Naive thymus-derived CD4-positive, alpha-beta T cell (primary cell): ENCODE data around the gene MRPL42. TPM values are rescaled to one million over a fixed set of nuclear protein-coding genes. Genes with fewer than 3 reads are reported as not detected.

ENCODE experiments used
- ATAC-seq: fragments of 150-1000 bp; cut with Tn5 transposase; 2 replicates; pipeline ENCODE4 v1.10.0; 2021; ENCODE audit warnings: mild to moderate bottlenecking, moderate library complexity
- CTCF ChIA-PET: fragments of 350-600 bp; sonication (Branson Sonifier 250); formaldehyde crosslinking; loops from one replicate; lab custom pipeline; 2021; ENCODE audit warnings: antibody characterized with exemption; lab: Charles Lee
- POLR2A ChIA-PET: fragments of 350-600 bp; sonication (Branson Sonifier 250); formaldehyde crosslinking; loops from one replicate; lab custom pipeline; 2021; ENCODE audit warnings: antibody characterized with exemption, inconsistent platforms; lab: Charles Lee
- DNase-seq, 9 donors: peaks; one replicate each; pipeline versions ENCODE4 v3.0.0 to v3.0.0-alpha.2; 2020 to 2022; ENCODE audit warnings: mixed read lengths in 1 of 9
- H3K27ac ChIP-seq: one replicate; pipeline ENCODE4 v1.7.0; 2013; ENCODE audit warnings: mild to moderate bottlenecking, low read depth, low read length, moderate library complexity
- H3K27me3 ChIP-seq, 2 donors: one replicate each; pipeline ENCODE4 v1.7.0; 2013; ENCODE audit warnings: low read length in 2 of 2, mild to moderate bottlenecking in 2 of 2, moderate library complexity in 2 of 2; ENCODE audit not compliant: control insufficient read depth in 2 of 2, insufficient read depth in 2 of 2
- H3K36me3 ChIP-seq, 3 experiments: 1 replicate in 2 of 3; 2 replicates in 1 of 3; pipeline ENCODE4 v1.7.0; 2013; ENCODE audit warnings: low read length in 3 of 3, mild to moderate bottlenecking in 3 of 3, moderate library complexity in 1 of 3; ENCODE audit not compliant: insufficient read depth in 3 of 3, control insufficient read depth in 2 of 3
- H3K4me1 ChIP-seq, 2 donors: one replicate each; pipeline ENCODE4 v1.7.0; 2013; ENCODE audit warnings: low read length in 2 of 2, mild to moderate bottlenecking in 2 of 2, moderate library complexity in 1 of 2; ENCODE audit not compliant: control insufficient read depth in 2 of 2, insufficient read depth in 2 of 2
- H3K4me3 ChIP-seq: 2 replicates; pipeline ENCODE4 v1.7.0; 2013; ENCODE audit warnings: mild to moderate bottlenecking, low read length
- H3K9me3 ChIP-seq, 3 experiments: 1 replicate in 2 of 3; 2 replicates in 1 of 3; pipeline ENCODE4 v1.7.0; 2013; ENCODE audit warnings: low read length in 3 of 3; ENCODE audit not compliant: control insufficient read depth in 2 of 3
- H3K27ac Mint-ChIP-seq, 9 donors: one replicate each; pipeline ENCODE4 v1.8.0; 2020 to 2022; ENCODE audit warnings: mixed read lengths in 9 of 9, mild to moderate bottlenecking in 8 of 9, moderate library complexity in 5 of 9, inconsistent platforms in 2 of 9
- H3K27me3 Mint-ChIP-seq, 5 donors: one replicate each; pipeline ENCODE4 v1.8.0; 2021 to 2022; ENCODE audit warnings: mixed read lengths in 5 of 5, mild to moderate bottlenecking in 1 of 5
- H3K36me3 Mint-ChIP-seq, 5 donors: one replicate each; pipeline ENCODE4 v1.8.0; 2020 to 2022; ENCODE audit warnings: mixed read lengths in 5 of 5, mild to moderate bottlenecking in 3 of 5, inconsistent platforms in 1 of 5
- H3K4me1 Mint-ChIP-seq, 7 donors: one replicate each; pipeline ENCODE4 v1.8.0; 2020 to 2022; ENCODE audit warnings: mixed read lengths in 7 of 7, mild to moderate bottlenecking in 3 of 7, inconsistent platforms in 1 of 7
- H3K4me3 Mint-ChIP-seq, 10 donors: one replicate each; pipeline ENCODE4 v1.8.0; 2020 to 2022; ENCODE audit warnings: mild to moderate bottlenecking in 10 of 10, mixed read lengths in 10 of 10, moderate library complexity in 6 of 10, inconsistent platforms in 2 of 10
- H3K9me3 Mint-ChIP-seq, 11 donors: one replicate each; pipeline ENCODE4 v1.8.0; 2020 to 2022; ENCODE audit warnings: mixed read lengths in 11 of 11, mild to moderate bottlenecking in 4 of 11, inconsistent platforms in 1 of 11, moderate library complexity in 1 of 11
- intact Hi-C, 2 donors: fragments of 100-400 bp; cut with micrococcal nuclease; formaldehyde crosslinking; loops; one replicate each; pipeline ENCODE4 v1.15.1; 2023
- polyA plus RNA-seq, 2 donors: library from polyadenylated mRNA; unstranded; fragments of 300-500 nt; fragmentation: Illumina TruSeq; gene quantifications; one replicate each; pipeline ENCODE4 v1.2.3, GENCODE V29; 2021
- total RNA-seq, 6 experiments: library from RNA in 5 of 6; stranded (reverse) in 5 of 6; gene quantifications; 1 replicate in 5 of 6; 2 replicates in 1 of 6; pipeline ENCODE4 v1.2.3 and lab custom pipeline; 2021 to 2026

MRPL42 gene
- total and polyA plus RNA-seq, 7 experiments from 2014 or later, result 30.1 to 75.4 (median 48.6) TPM

DNA sequence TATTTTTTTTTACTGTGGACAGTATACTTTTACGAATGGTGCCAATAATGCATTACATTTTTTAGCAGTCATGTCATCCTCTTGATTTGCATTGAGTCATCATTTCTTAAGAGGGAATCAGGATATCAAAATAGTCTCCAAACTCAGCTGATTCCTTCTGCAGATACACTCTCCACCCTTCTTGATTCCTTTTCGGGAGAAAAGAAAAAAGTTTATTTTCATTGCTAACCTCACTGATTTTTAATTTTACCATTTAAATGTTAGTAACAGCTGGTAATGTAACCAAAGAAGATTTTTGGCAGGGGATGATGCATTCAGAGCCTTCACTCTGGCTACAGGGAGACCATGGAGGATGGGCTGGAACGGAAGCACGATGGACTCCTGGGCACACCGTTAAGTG lies 47.5 kb downstream of the MRPL42 start:
- Histone ChIP-seq H3K9me3 (no peaks in the 10 kb centered on the region), H3K27ac (no peak overlapping the region), H3K27me3 (no peaks in the 10 kb centered on the region), H3K4me1 (no peaks in the 10 kb centered on the region), H3K36me3 (no peaks in the 10 kb centered on the region), H3K4me3 (no peak overlapping the region)
- POLR2A ChIA-PET, result no interaction called here
- intact Hi-C loops, result no loop called here
- CTCF ChIA-PET, result no interaction called here
- H3K36me3 Mint-ChIP-seq, result peaks cover 0 to 13% (median 0%) of the 10 kb centered on the region in 5 donors
- DNase-seq, result no peak
- H3K27ac Mint-ChIP-seq, result peak overlapping the region in 1 of 9 donors; percentile 16
- no peaks in the 10 kb centered on the region for H3K9me3 Mint-ChIP-seq
- H3K27me3 Mint-ChIP-seq, result no peaks in the 10 kb centered on the region
- no peak for ATAC-seq
- no peaks in the 10 kb centered on the region for H3K4me1 Mint-ChIP-seq
- H3K4me3 Mint-ChIP-seq, result no peak overlapping the region

DNA sequence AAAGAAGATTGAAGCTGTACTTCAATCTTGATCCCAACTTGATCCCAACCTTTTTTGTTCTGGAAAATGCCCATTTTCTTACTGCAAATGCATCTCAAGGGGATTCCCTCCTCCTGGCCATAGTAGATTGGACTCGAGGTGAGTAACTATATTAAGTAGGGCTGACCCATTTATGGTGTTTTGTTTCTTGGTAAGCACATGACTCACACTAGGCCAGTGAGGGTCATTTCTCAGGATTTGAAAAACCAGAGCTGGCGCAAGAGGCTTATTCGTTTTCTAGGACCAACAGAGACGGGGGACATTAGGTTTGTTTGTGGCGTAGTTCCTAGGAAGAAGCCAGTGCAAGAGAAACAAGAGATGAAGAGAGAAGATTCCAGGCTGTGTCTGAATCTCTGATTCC lies 51.4 kb downstream of the MRPL42 start:
- Histone ChIP-seq H3K36me3 (no peaks in the 10 kb centered on the region), H3K27ac (no peak overlapping the region), H3K4me1 (peaks cover 0 to 4% of the 10 kb centered on the region in 2 donors), H3K27me3 (no peaks in the 10 kb centered on the region), H3K4me3 (no peak overlapping the region), H3K9me3 (no peaks in the 10 kb centered on the region)
- no peaks in the 10 kb centered on the region for H3K9me3 Mint-ChIP-seq
- H3K4me3 Mint-ChIP-seq, result no peak overlapping the region
- intact Hi-C loops, result no loop called here
- DNase-seq (no peak), ATAC-seq (no peak)
- peaks cover 0 to 10% (median 0%) of the 10 kb centered on the region in 5 donors for H3K36me3 Mint-ChIP-seq
- no peak overlapping the region for H3K27ac Mint-ChIP-seq
- ChIA-PET POLR2A (no interaction called here), CTCF (no interaction called here)
- H3K4me1 Mint-ChIP-seq, result peaks cover 0 to 7% (median 0%) of the 10 kb centered on the region in 7 donors
- H3K27me3 Mint-ChIP-seq, result peaks cover 0 to 11% (median 0%) of the 10 kb centered on the region in 5 donors

DNA sequence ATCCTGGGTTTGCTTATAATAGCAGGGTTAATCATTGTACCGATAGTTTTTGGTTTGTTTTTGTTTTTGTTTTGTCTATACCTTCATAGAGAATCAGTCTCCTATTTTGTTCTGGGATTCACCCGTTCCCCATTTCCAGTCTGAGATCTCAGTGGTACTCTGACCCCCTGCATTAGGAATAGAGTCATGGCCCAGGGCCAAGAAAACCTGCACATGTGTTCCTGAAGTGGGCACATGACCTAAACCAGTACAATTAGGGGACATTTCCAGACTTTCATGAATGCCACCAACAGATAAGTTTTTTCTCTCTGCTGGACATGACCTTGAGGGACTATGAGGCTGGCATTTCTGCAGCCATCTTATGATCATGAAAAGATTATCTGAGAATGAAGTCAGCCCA lies 52.5 kb downstream of the MRPL42 start:
- H3K9me3 ChIP-seq, result no peaks in the 10 kb centered on the region
- H3K36me3 Mint-ChIP-seq, result peaks cover 0 to 9% (median 0%) of the 10 kb centered on the region in 5 donors
- no peak overlapping the region for H3K4me3 Mint-ChIP-seq
- no peak overlapping the region for H3K27ac Mint-ChIP-seq
- H3K4me1 Mint-ChIP-seq, result peaks cover 0 to 7% (median 0%) of the 10 kb centered on the region in 7 donors
- H3K27me3 Mint-ChIP-seq, result peaks cover 0 to 11% (median 0%) of the 10 kb centered on the region in 5 donors
- no peak for ATAC-seq
- H3K9me3 Mint-ChIP-seq, result no peaks in the 10 kb centered on the region
- peaks cover 0 to 4% of the 10 kb centered on the region in 2 donors for H3K4me1 ChIP-seq
- H3K36me3 ChIP-seq, result no peaks in the 10 kb centered on the region
- no peaks in the 10 kb centered on the region for H3K27me3 ChIP-seq
- no peak overlapping the region for H3K27ac ChIP-seq
- ChIA-PET POLR2A (no interaction called here), CTCF (no interaction called here)
- no peak for DNase-seq
- intact Hi-C loops, result no loop called here
- no peak overlapping the region for H3K4me3 ChIP-seq

DNA sequence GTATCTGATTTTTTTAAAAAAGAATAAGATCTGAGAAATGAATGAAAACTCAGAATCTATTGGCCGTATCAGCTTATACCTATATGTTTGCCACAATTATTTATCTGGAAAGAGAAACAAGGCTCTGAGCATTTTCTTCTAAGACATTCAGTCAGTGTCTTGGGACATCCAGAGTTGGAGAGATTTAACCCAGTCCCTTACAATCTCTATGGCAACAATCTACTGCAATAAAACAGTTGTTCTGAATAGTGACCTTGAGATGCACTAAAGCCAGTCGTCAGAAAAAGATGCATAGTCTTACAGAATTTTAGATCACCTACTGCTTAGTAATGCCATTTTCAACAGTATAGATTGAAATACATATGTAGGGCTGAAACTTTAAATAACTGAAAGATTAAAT lies 53.1 kb downstream of the MRPL42 start:
- CTCF ChIA-PET, result no interaction called here

DNA sequence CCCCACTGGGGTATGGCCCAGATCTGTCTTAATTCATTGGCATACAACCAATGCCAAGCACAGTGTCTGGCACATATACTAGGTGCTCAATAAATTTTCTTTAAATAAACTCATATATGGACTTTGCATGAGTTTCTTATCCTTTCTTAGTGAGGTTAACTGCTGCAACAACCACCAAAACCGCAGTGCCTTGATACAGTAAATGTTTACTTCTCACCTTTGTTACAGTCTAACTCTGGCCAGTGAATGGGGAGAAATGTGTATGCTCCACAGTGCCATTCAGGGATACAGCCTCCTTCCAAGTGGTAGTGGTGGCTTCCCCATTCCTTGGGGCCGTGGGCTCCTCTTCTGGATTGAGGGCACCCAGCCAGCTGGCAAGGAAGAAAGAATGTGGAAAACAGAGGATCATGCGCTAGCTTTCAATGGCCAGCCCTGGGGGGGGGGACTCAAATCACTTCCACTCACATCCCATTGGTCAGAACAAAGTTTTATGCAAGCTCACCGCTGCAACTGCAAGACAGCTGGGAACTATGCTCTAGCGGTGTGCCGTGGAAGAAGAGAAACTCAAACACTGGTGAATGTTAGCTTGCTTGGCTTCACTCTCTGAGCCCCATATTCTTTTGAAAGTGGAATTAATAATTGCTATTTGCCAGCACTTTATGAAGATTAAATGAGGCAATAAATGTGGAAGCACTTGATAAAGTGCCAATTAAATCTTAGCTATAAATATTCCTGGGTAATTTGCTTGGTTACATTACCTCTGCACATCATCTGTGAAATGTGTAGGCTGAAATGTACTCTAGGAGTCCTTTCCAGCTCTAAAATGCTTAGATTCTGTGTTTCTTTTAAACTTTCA lies 54.1 kb downstream of the MRPL42 start:
- H3K9me3 Mint-ChIP-seq, result no peaks in the 10 kb centered on the region
- H3K36me3 Mint-ChIP-seq, result peaks cover 0 to 2% (median 0%) of the 10 kb centered on the region in 5 donors
- peaks cover 0 to 11% (median 0%) of the 10 kb centered on the region in 7 donors for H3K4me1 Mint-ChIP-seq
- Histone ChIP-seq H3K9me3 (no peaks in the 10 kb centered on the region), H3K27ac (no peak overlapping the region), H3K27me3 (no peaks in the 10 kb centered on the region), H3K4me1 (peaks cover 0 to 4% of the 10 kb centered on the region in 2 donors), H3K36me3 (no peaks in the 10 kb centered on the region), H3K4me3 (no peak overlapping the region)
- H3K27me3 Mint-ChIP-seq, result peaks cover 0 to 13% (median 0%) of the 10 kb centered on the region in 5 donors
- intact Hi-C loops, result no loop called here
- ATAC-seq (no peak), DNase-seq (no peak)
- POLR2A ChIA-PET, result no interaction called here
- H3K27ac Mint-ChIP-seq, result no peak overlapping the region
- H3K4me3 Mint-ChIP-seq, result no peak overlapping the region
- CTCF ChIA-PET, result no interaction called here

More for the DNA sequence above, 53.1 kb downstream of the MRPL42 start:
- intact Hi-C loops, result no loop called here
- POLR2A ChIA-PET, result no interaction called here
- Histone ChIP-seq H3K27ac (no peak overlapping the region), H3K36me3 (no peaks in the 10 kb centered on the region), H3K4me1 (peaks cover 0 to 4% of the 10 kb centered on the region in 2 donors), H3K9me3 (no peaks in the 10 kb centered on the region), H3K27me3 (no peaks in the 10 kb centered on the region), H3K4me3 (no peak overlapping the region)
- Mint-ChIP-seq H3K27me3 (peaks cover 0 to 11% (median 0%) of the 10 kb centered on the region in 5 donors), H3K9me3 (no peaks in the 10 kb centered on the region), H3K4me3 (no peak overlapping the region), H3K36me3 (peaks cover 0 to 4% (median 0%) of the 10 kb centered on the region in 5 donors), H3K27ac (no peak overlapping the region), H3K4me1 (peaks cover 0 to 7% (median 0%) of the 10 kb centered on the region in 7 donors)
- ATAC-seq (no peak), DNase-seq (no peak)

DNA sequence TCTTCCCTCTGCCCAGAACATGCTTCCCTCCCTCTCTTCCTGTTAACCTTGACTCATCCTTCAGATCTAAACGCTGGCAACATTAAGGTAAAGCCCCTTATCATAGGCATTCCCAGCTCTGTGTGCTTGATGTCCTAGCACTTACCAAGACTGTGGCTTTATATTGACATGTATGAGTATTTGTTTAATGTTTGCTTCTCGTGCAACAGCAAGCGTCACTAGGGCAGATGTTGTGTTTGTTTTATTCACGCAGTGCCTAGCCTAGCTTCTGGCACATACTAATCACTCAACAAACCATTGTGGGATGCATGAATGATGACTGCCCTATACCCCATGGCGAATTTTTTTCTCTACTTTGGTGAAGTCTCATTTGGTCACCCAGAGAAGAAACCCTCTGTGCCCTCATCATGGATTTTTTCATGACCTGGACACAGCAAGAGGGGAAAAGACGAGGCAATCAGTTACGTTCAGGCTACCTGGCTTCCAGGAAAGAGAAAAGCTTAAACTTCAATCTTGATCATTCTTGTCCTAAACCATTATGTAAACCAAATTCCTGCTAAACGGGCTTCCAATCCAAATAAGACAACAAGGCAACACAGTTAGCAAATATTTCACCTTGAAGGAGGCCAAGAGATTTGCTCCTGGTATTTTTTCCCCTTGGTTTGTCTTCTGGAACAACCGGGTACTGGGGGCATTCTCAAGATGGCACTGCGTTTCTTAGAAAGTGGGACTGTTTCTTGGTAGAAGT lies 57.2 kb downstream of the MRPL42 start:
- Histone ChIP-seq H3K36me3 (no peaks in the 10 kb centered on the region), H3K4me3 (no peak overlapping the region), H3K4me1 (peaks cover 0 to 4% of the 10 kb centered on the region in 2 donors), H3K27me3 (no peaks in the 10 kb centered on the region), H3K9me3 (no peaks in the 10 kb centered on the region), H3K27ac (no peak overlapping the region)
- DNase-seq, result no peak
- Mint-ChIP-seq H3K36me3 (peaks cover 0 to 1% (median 0%) of the 10 kb centered on the region in 5 donors), H3K27ac (no peak overlapping the region), H3K9me3 (peaks cover 0 to 1% (median 0%) of the 10 kb centered on the region in 11 donors), H3K27me3 (peaks cover 0 to 13% (median 0%) of the 10 kb centered on the region in 5 donors), H3K4me3 (no peak overlapping the region), H3K4me1 (peaks cover 0 to 12% (median 4%) of the 10 kb centered on the region in 7 donors)
- POLR2A ChIA-PET, result no interaction called here
- intact Hi-C loops, result no loop called here
- CTCF ChIA-PET, result interaction anchor here (0.6 to 1.4 kb wide), 2 partner anchors 503 to 578 kb away, joined by 3 to 4 read pairs; no protein-coding TSS in a partner anchor
- ATAC-seq, result no peak
